HL-60/S4 treated with phorbol 12-myristate 13-acetate at 8.2 ng/mL for 4 days and 3 days (cell line): ENCODE measurements around the gene DNAJC27.

Experiments
- in situ Hi-C: fragments of 300-500 bp; cut with MboI; formaldehyde crosslinking; loops from 2 replicates; pipeline ENCODE4 v1.15.0; 2022; ENCODE audit warnings: low sequenced_read_pairs

DNAJC27 gene

DNA sequence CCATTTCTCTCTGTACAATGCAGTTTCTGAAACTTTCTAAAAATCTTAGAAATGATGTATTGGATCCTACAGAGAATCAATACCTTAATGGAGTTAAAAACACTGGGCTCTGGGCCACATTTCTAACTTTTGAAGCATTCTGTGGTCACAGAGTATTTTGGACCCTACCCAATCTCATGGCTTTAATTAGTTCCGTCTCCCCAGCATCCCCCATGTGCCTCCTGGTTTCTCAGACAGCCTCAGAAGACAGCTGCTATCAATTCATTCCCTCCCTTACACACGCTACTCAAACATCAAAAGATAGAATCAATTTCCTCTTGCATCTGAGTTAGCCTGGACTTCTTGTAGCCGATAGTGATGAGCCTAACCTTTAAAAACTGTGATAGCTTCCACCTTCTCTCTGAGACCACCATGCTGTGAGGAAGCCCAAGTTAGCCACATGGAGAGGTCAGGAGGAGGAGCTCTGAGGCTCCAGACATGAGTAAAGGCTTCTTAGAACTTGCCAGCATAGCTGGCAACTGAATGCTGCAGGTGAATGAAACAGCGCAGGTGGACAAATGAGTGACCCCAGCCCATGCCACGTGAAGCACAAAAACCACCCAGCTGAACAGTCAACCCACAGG, 62.1 kb downstream of the DNAJC27 start:
- in situ Hi-C loops = no loop called here

DNA sequence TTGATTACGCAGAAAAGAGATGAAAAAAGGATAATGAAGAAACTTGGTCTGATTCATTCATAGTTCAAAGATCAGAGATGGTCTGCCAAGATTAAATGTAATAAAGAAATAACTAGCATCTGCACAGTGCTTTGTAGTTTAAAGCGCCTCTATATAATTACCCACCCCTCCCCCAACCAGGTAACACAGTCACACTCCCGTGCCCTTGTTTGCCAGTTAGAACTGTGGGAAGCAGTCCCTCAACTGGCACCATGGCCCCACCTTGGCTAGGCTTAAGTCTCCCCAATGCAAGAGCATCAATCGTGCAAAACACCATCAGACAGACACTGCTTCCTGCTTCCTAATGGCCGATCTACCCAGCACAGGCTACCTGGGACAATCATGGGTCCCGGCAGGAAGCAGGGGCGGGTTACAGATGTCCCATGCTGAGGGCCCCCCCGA, 63.3 kb downstream of the DNAJC27 start:
- in situ Hi-C loops = no loop called here

DNA sequence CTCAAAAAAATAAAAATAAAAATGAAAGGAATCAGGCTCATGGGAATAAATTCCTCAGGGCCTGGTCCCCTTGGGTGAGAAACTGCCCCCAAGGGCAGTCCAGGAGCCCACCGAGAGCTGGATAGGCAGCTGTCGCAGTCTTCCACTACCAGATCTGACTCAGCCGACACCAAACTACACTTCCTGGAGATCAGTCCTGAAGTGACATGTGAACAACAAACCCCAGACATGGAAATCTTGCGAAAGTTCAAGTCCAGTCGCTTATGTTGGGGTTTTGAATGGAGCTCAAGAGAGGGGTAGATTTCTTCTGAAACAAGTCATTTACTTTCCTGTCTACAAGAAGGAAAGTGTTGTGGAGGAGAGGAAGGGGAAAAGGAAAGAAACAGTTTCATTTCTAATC, 64.6 kb downstream of the DNAJC27 start:
- in situ Hi-C loops = no loop called here

DNA sequence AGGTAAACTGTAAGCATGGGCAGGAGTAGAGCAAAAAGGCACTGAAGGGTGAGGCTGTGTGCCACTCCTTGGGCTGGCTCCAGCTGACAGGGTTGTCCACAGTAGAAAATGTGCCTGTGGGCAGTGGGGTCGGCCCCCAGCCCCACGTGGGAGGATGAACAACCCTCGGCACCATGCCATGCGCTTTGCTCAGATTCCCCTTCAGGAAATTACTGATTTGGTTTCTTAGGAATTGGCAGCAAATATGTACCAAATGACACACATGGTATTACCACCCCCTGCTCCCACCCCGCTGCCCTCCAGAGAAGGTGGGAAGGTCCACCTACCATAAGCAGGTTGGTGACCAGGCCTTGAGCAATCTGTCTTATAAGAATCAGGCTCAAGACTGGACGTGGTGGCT, 65.3 kb downstream of the DNAJC27 start:
- in situ Hi-C loops = no loop called here

GRCh38 chr2:24903161-24904103, 68.3 kb downstream of the DNAJC27 start:
- in situ Hi-C loops = no loop called here

- in situ Hi-C loops = no loop called here
Observed at GRCh38 chr2:24899361-24899910, 72.3 kb downstream of the DNAJC27 start.

- in situ Hi-C loops = no loop called here
Observed at GRCh38 chr2:24898122-24899109, 73.3 kb downstream of the DNAJC27 start.

- in situ Hi-C loops = no loop called here
Observed at GRCh38 chr2:24894750-24895149, 77.0 kb downstream of the DNAJC27 start.

DNA sequence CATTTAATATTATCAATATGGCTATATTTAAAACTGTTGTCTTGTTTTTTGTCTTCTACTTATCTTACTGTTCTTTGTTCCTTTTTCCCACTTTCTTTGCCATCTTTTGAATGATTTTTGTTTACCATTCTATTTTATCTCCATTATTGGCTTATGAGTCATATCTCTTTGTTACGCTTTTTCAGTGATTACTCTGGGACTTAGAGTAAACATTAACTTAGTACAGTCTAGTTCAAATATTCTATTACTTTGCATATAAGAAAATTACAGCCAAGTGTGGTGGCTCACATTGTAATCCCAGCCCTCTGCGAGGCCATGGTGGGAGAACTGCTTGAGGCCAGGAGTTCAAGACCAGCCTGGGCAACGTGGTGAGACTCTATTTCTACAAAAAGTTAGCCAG, 77.8 kb downstream of the DNAJC27 start:
- in situ Hi-C loops = no loop called here
